Measurements from ENCODE around the gene BTC. TPM values are rescaled to one million over a fixed set of nuclear protein-coding genes. Genes with fewer than 3 reads are reported as not detected.

The BTC gene
- total RNA-seq, 2 experiments from 2014 or later, result not detected

- H3K27me3 Mint-ChIP-seq (ENCODE audit: low read depth), result peaks cover 41% of the 10 kb centered on the region
- ChIA-PET POLR2A (no interaction called here), CTCF (no interaction called here)
- no peak for DNase-seq
- ATAC-seq, result peak; percentile 55
- H3K27ac Mint-ChIP-seq, result no peak overlapping the region
- H3K4me3 Mint-ChIP-seq, result no peak overlapping the region
- no peaks in the 10 kb centered on the region for H3K4me1 Mint-ChIP-seq (ENCODE audit: low read depth)
- H3K9me3 Mint-ChIP-seq (ENCODE audit: insufficient read depth), result no peaks in the 10 kb centered on the region
- H3K36me3 Mint-ChIP-seq (ENCODE audit: low read depth), result no peaks in the 10 kb centered on the region
Observed at GRCh38 chr4:74793757-74794381, 454 bp downstream of the BTC start.

DNA sequence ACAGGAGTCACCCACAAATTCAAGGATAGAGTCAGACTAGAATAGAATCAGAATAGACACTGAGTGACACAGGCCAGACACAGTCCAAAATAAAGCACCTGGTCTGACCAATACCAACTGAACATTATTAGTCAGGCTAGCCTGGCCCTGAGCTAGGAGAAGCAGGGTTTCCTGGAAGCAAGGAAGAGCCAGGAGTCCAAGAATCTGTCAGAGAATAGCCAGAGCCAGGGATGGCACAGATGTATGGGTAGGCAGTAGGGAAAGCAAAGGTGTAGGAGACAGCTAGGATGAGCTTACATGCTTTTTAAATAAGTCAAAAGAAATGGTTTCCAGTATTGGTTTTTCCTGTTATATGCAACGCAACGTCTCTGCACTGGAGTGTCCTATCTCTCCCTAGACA, 3.7 kb downstream of the BTC start:
- CTCF ChIA-PET, result no interaction called here
- H3K27me3 Mint-ChIP-seq (ENCODE audit: low read depth), result peaks cover 35% of the 10 kb centered on the region
- POLR2A ChIA-PET, result no interaction called here

DNA sequence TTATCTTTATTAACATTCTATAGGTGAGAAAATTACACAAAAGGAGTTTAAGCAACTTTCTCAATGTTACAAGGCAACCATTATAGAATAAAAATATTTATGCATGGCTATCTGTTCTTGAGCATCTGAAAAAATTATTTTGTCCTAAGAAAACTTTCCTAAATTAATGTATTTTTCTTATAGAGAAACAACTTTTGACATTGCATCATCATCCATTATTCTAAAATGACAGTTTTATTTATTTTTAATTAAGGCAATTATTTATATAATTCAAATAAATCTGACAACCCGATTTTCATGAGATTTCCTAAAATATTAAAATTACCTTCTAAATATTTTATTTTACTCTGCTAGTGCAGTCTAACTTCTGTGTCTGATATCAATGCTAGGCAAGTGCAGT, 4.8 kb downstream of the BTC start:
- H3K36me3 Mint-ChIP-seq (ENCODE audit: low read depth), result no peaks in the 10 kb centered on the region
- H3K27ac Mint-ChIP-seq, result no peak overlapping the region
- DNase-seq (no peak), ATAC-seq (no peak)
- ChIA-PET CTCF (no interaction called here), POLR2A (no interaction called here)
- H3K4me3 Mint-ChIP-seq, result no peak overlapping the region
- no peaks in the 10 kb centered on the region for H3K9me3 Mint-ChIP-seq (ENCODE audit: insufficient read depth)
- no peaks in the 10 kb centered on the region for H3K4me1 Mint-ChIP-seq (ENCODE audit: low read depth)
- peaks cover 23% of the 10 kb centered on the region for H3K27me3 Mint-ChIP-seq (ENCODE audit: low read depth)

More for the DNA sequence above, 3.7 kb downstream of the BTC start:
- no peak overlapping the region for H3K27ac Mint-ChIP-seq
- no peaks in the 10 kb centered on the region for H3K9me3 Mint-ChIP-seq (ENCODE audit: insufficient read depth)
- DNase-seq (no peak), ATAC-seq (no peak)
- no peaks in the 10 kb centered on the region for H3K4me1 Mint-ChIP-seq (ENCODE audit: low read depth)
- no peaks in the 10 kb centered on the region for H3K36me3 Mint-ChIP-seq (ENCODE audit: low read depth)
- no peak overlapping the region for H3K4me3 Mint-ChIP-seq

DNA sequence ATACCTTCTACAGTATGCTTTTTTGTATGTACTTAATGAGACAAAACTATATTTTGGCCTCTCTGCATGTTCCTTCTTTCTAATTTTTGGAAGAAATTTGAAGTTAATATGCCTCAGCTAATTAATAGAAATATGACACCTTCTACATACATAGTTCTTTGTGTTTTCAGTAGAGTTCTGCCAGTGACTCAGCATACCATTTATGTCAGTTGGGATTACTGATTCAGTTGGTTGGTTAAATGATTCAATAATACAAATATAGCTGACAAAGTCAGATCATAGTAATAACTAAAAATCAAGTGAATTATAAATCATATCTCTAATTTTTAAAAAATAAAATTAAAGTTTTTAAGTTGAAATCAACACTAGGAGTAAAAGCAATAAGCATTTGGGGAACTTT, 16.8 kb downstream of the BTC start:
- H3K36me3 Mint-ChIP-seq (ENCODE audit: low read depth), result no peaks in the 10 kb centered on the region
- ATAC-seq (no peak), DNase-seq (no peak)
- CTCF ChIA-PET, result no interaction called here
- POLR2A ChIA-PET, result no interaction called here
- H3K9me3 Mint-ChIP-seq (ENCODE audit: insufficient read depth), result no peaks in the 10 kb centered on the region
- no peak overlapping the region for H3K4me3 Mint-ChIP-seq
- H3K4me1 Mint-ChIP-seq (ENCODE audit: low read depth), result no peaks in the 10 kb centered on the region
- peaks cover 2% of the 10 kb centered on the region for H3K27me3 Mint-ChIP-seq (ENCODE audit: low read depth)
- no peak overlapping the region for H3K27ac Mint-ChIP-seq

GRCh38 chr4:74772783-74773182, 21.5 kb downstream of the BTC start:
- POLR2A ChIA-PET, result no interaction called here
- Mint-ChIP-seq H3K4me3 (no peak overlapping the region), H3K36me3 (ENCODE audit: low read depth) (no peaks in the 10 kb centered on the region), H3K27ac (no peak overlapping the region), H3K4me1 (ENCODE audit: low read depth) (no peaks in the 10 kb centered on the region), H3K27me3 (ENCODE audit: low read depth) (no peaks in the 10 kb centered on the region), H3K9me3 (ENCODE audit: insufficient read depth) (no peaks in the 10 kb centered on the region)
- no peak for DNase-seq
- ATAC-seq, result no peak
- CTCF ChIA-PET, result no interaction called here

DNA sequence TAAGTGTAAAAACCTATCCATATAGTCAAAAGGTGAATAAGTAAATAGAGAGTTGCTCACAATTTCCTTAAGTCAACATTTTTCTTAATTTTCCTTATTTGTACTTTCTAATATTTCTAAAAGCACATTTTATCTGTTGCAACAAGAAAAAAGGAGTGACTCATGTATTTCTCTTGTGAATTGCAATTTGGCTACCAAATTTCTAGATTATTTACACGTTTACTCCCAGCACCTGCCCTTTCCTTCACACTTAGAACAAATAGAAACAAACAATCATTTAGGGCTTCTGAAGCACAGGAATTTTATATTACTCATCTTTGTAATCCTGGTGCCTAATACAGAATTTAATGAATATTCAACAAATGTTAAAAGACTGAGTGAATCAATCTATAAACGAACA, 22.2 kb downstream of the BTC start:
- no peak for DNase-seq
- H3K36me3 Mint-ChIP-seq (ENCODE audit: low read depth), result no peaks in the 10 kb centered on the region
- ChIA-PET POLR2A (no interaction called here), CTCF (no interaction called here)
- H3K4me1 Mint-ChIP-seq (ENCODE audit: low read depth), result no peaks in the 10 kb centered on the region
- ATAC-seq, result no peak
- H3K27me3 Mint-ChIP-seq (ENCODE audit: low read depth), result no peaks in the 10 kb centered on the region
- H3K27ac Mint-ChIP-seq, result no peak overlapping the region
- H3K4me3 Mint-ChIP-seq, result no peak overlapping the region
- no peaks in the 10 kb centered on the region for H3K9me3 Mint-ChIP-seq (ENCODE audit: insufficient read depth)

DNA sequence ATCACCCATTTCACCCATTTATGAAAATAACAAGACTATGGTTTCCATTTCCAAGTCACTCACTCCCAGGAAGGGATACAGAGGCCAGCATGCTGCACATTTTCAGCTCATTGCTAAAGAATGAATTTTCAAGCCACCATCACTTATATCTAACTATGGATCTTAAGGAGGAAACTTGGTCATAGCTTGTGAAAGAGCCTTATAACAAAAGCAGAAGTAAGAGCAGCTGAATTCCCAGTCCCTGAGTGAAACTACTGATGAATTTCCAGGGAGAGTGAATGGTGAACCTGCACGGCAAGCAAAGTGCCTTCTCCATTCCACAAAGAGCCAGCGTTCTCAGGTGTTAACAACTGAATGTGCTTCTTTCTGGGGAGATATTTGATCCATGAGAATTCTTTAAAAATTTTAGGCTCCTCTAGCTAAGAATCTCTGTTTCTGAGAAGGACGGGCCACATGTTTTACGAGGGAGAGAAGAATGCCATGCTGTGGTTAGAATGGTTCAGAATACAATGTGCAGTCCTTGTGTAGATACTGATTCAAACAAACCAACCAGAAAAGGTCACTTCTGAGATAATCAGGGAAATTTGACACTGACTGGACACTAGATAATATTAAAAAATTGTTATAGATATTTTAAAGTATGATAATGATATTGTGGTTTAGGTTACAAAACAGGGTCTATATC, 24.0 kb downstream of the BTC start:
- H3K4me3 Mint-ChIP-seq, result no peak overlapping the region
- H3K27me3 Mint-ChIP-seq (ENCODE audit: low read depth), result no peaks in the 10 kb centered on the region
- H3K4me1 Mint-ChIP-seq (ENCODE audit: low read depth), result no peaks in the 10 kb centered on the region
- CTCF ChIA-PET, result no interaction called here
- no peak for ATAC-seq
- H3K9me3 Mint-ChIP-seq (ENCODE audit: insufficient read depth), result no peaks in the 10 kb centered on the region
- DNase-seq, result no peak
- POLR2A ChIA-PET, result no interaction called here
- H3K27ac Mint-ChIP-seq, result no peak overlapping the region
- H3K36me3 Mint-ChIP-seq (ENCODE audit: low read depth), result no peaks in the 10 kb centered on the region

- H3K4me1 Mint-ChIP-seq (ENCODE audit: low read depth), result no peaks in the 10 kb centered on the region
- H3K27ac Mint-ChIP-seq, result no peak overlapping the region
- no peaks in the 10 kb centered on the region for H3K27me3 Mint-ChIP-seq (ENCODE audit: low read depth)
- ChIA-PET CTCF (no interaction called here), POLR2A (no interaction called here)
- no peaks in the 10 kb centered on the region for H3K36me3 Mint-ChIP-seq (ENCODE audit: low read depth)
- H3K4me3 Mint-ChIP-seq, result no peak overlapping the region
- ATAC-seq (no peak), DNase-seq (no peak)
- H3K9me3 Mint-ChIP-seq (ENCODE audit: insufficient read depth), result no peaks in the 10 kb centered on the region
Observed at GRCh38 chr4:74768857-74769525, 25.3 kb downstream of the BTC start.

DNA sequence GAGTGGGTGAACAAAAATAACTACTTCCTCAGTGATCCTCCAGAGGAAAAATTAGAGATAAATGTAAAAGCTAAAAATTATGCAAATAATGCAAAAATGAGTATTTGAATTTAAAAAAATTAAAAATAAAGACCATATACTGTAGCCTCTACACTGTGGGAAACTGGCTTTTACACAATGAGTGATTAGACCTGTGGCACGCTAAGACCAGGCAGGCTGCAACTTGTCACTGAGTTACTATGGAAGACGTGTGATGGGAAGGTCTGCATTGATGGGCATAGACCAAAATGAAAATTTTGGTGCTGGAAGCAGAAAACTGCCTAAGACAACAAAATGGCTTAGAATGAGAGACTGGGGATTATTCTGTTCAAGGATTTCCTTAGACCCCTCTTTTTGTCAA, 30.2 kb downstream of the BTC start:
- no peak for DNase-seq
- no peak for ATAC-seq
- H3K4me1 Mint-ChIP-seq (ENCODE audit: low read depth), result no peaks in the 10 kb centered on the region
- no peak overlapping the region for H3K4me3 Mint-ChIP-seq
- H3K27ac Mint-ChIP-seq, result no peak overlapping the region
- H3K27me3 Mint-ChIP-seq (ENCODE audit: low read depth), result no peaks in the 10 kb centered on the region
- ChIA-PET POLR2A (no interaction called here), CTCF (no interaction called here)
- H3K36me3 Mint-ChIP-seq (ENCODE audit: low read depth), result no peaks in the 10 kb centered on the region
- no peaks in the 10 kb centered on the region for H3K9me3 Mint-ChIP-seq (ENCODE audit: insufficient read depth)

DNA sequence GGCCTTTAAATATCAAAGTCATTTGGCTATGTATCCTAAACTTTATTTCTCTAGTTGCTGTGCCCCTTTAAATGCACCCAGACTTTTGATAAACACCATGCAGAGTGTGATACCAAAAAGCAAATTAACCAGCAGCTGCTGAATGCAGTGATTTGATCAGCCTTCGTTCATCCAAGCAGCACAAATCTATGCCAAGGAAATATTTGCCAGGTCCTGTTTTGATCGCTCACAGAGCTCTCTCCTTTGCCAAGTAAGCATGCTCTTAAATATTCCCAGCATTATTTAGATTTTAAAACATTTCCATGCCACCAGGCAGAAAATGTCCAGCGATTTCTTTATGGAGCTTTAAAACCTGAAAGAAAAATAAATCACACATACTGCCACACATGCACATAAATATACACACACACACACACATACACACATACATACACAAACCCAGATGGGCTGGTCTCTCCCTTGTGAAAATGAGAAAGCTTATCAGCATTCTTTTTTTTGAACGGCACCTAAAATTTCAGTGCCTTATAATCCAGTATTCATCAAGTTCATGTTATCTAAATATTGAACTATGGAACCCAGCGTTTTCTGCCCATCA, 35.7 kb downstream of the BTC start:
- ChIA-PET CTCF (no interaction called here), POLR2A (no interaction called here)
- no peak for DNase-seq

DNA sequence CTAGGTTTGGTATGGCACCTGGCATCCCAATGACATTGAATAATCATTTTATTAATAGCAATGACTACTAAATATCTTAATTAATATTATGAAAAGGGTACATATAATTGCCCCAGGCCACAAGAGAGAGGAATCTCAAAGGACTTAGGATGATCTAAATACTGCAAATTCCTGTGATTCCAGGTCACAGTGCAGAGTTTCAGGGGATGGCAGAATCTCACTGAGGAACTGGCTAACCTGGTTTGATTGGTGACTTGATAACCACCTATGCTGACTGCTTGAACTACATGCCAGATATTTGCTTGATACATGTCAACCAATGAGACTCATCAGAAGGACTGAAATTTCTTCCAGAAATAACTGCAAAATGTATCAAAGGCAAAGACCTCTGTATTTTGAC, 37.2 kb downstream of the BTC start:
- H3K4me3 Mint-ChIP-seq, result no peak overlapping the region
- H3K36me3 Mint-ChIP-seq (ENCODE audit: low read depth), result no peaks in the 10 kb centered on the region
- ATAC-seq, result no peak
- CTCF ChIA-PET, result no interaction called here
- POLR2A ChIA-PET, result no interaction called here
- no peaks in the 10 kb centered on the region for H3K4me1 Mint-ChIP-seq (ENCODE audit: low read depth)
- H3K27ac Mint-ChIP-seq, result no peak overlapping the region
- H3K9me3 Mint-ChIP-seq (ENCODE audit: insufficient read depth), result no peaks in the 10 kb centered on the region
- no peaks in the 10 kb centered on the region for H3K27me3 Mint-ChIP-seq (ENCODE audit: low read depth)
- no peak for DNase-seq

More for the DNA sequence above, 35.7 kb downstream of the BTC start:
- no peak overlapping the region for H3K4me3 Mint-ChIP-seq
- H3K4me1 Mint-ChIP-seq (ENCODE audit: low read depth), result no peaks in the 10 kb centered on the region
- ATAC-seq, result no peak
- H3K27ac Mint-ChIP-seq, result no peak overlapping the region
- H3K36me3 Mint-ChIP-seq (ENCODE audit: low read depth), result no peaks in the 10 kb centered on the region
- no peaks in the 10 kb centered on the region for H3K9me3 Mint-ChIP-seq (ENCODE audit: insufficient read depth)
- H3K27me3 Mint-ChIP-seq (ENCODE audit: low read depth), result no peaks in the 10 kb centered on the region

DNA sequence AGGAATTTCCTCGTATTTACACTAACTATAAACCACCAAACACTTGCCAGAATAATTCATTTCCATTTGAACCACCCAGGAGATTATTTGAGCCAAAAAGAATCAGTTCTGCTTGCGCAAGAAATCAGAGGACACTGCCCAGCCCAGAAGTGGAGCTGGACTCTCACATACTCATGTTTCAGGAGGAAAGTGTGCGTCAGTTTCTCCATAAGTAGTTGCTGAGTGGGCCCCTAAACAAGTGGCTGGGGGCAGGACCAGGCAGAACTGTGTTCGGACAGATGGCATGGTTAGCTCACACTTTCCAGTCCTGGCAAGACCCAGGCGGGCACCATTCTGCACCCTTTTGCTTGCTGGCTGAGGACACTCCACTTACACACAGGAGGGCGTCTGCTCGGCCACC, 38.8 kb downstream of the BTC start:
- CTCF ChIA-PET, result no interaction called here
- Mint-ChIP-seq H3K36me3 (ENCODE audit: low read depth) (no peaks in the 10 kb centered on the region), H3K4me1 (ENCODE audit: low read depth) (no peaks in the 10 kb centered on the region), H3K9me3 (ENCODE audit: insufficient read depth) (no peaks in the 10 kb centered on the region), H3K27ac (no peak overlapping the region), H3K4me3 (no peak overlapping the region), H3K27me3 (ENCODE audit: low read depth) (peaks cover 3% of the 10 kb centered on the region)
- POLR2A ChIA-PET, result no interaction called here
- ATAC-seq (no peak), DNase-seq (no peak)

Data from activated CD8-positive, alpha-beta T cell treated with anti-CD3 and anti-CD28 coated beads, Interleukin-2, amount 10 ng/mL, durations not matched to agents 7 days and 5 days (primary cell).